ENCODE measurements around the gene CISD1.

- TF ChIP-seq CTCF (IDR thresholded peaks at IDR 0.05): no peak
- no peak for TF ChIP-seq POLR2AphosphoS5 (IDR thresholded peaks at IDR 0.05)
- no peak for TF ChIP-seq POLR2A (IDR thresholded peaks at IDR 0.05)
Observed at GRCh38 chr10:58331646-58332045, 62.7 kb downstream of the CISD1 start.
